HuH-7.5 (cell line): Measurements from ENCODE around the gene GFOD1.
"Not testable (repeated sequence)": the region's sequence is repeated elsewhere in the genome, so short reads cannot be mapped to it uniquely, and the experiment has no call there.

Experiments used
- DNase-seq: peaks from one replicate; pipeline ENCODE4 v3.0.0; 2011; ENCODE audit warnings: low spot score

Gene GFOD1

DNA sequence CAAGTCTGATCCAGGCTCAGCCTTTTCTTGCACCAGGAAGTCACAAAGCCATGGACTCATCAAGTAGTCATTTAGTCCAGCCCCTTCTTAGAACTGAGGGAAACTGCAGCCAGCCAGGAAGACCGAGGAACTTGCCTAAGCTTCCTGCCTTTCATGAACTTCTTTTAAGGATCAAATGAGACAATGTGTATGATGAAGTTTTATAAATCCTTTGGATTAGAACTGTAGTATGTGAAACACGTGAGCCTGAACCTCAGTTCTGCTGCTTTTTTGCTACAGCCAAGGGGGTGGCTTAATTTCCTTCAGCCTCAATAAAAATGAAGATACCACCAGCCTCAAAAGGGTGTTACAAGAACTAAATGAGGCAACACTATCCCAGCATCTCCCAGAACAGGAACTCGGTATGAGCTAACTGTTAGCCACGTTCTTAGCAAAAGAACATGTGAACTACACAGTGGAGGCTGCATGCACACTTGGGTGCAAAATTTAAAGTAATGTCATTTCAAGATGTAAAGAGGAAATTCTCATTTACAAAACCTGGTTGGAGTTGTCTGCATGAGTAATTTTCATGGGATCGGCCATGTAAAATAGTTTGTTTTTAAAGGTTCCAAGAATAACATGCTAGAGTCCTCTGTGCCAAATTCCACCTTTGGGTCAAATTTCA is 83.0 kb downstream of the GFOD1 start:
- no peak for DNase-seq

DNA sequence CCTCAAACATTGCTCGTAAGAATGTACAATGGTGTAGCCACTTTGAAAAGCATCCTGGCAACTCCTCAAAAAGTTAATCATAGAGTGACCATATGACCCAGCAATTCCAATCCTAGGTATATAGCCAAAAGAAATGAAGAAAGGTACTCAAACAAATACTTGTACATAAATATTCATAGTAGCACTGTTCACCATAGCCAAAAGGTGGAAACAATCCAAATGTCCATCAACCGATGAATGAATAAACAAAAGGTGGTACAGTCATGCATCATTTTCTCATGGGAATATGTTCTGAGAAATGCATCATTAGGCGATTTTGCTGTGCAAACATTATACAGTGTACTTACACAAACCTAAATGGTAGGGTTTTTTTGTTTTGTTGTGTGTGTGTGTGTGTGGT is 84.7 kb downstream of the GFOD1 start:
- DNase-seq = no peak

DNA sequence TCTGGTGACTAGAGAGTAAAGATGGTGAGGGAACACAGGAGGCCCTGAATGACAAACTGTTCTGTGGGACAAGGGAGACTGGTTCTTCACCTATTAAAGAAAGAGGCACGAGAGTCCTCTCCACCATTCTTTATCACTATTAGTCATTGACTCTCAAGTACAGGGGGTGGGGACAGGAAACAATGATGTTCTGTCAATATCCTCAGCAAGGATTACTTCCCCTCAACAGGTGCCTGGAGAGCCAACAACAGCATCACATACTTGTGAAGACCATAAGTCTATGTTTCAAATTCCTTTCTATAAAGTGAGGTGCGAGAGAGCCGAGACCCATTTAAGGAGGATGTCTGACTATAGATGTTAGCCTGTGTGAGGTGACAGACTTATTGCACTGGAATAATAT is 86.6 kb downstream of the GFOD1 start:
- DNase-seq = no peak

DNA sequence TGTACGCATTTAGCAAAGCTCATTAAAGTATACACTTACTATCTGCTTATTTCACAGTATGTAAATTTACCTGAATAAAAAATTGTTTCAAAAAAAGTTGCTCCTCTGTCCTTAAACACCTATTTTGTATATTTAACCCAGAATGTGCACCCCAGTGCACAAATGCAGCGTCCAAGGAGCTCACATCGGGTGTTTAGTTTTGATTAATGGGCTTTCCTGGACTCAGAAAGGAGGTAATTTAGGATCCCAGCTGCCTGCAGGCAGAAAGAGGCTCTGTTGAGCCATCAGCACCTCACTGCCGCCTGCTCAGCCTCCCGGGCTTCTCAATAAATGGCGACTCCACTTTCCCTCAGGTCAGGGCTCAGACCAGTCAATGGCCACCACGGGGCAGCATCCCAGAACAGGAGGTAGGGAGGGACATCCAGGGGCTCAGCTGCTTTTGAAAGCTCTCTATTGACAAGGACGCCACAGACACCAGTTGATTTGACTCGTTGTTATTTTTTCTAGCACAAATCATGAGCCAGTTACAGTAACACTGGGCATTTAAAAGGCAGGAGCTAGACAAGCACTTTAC is 88.9 kb downstream of the GFOD1 start:
- no peak for DNase-seq

DNA sequence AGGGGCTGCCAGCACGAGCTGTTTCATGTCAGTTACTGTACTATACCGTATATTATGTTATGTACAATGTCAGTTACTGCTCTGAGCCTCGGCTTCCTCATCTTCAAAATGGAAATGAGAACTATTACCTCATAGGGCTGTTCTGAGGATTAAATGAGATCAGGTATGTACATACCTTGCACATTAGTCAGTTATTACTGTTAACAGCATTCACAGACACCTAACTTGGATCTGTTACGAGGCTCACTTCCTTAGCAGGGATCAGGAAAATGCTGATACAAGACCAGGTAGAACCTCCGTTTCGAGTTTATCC is 89.4 kb downstream of the GFOD1 start:
- no peak for DNase-seq

DNA sequence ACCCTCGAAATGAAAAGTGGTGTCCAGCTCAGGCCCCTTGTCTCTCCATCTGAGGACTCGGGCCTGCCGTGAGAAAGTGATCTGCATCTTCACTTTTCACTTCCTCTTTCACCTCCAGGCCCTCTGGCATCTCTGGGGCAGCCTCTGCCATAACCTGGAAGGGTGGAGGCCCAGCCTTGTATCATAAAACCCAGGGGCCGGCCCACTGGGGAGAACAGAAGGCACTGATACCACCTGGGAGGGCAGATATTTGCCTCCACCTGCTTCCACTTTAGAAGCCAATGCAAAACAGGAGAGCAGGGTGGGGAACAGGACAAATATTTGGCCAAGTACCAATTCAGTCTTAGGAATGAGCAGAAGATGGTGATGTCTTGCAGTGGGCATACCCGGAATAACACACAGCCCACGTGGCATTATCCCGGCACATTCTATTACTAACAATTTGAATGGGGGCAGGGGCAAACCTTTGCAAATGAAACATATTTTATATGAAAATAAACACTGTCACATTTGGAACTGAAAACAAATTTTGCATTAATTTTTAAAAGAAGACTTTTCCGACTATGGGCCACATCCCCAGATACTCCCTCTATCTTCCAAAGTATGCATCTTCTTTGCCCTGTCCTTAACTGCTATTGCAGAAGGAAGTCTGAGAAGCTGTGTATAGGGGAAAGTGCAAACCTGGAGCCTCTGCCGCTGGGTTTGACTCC is 89.9 kb downstream of the GFOD1 start:
- no peak for DNase-seq

DNA sequence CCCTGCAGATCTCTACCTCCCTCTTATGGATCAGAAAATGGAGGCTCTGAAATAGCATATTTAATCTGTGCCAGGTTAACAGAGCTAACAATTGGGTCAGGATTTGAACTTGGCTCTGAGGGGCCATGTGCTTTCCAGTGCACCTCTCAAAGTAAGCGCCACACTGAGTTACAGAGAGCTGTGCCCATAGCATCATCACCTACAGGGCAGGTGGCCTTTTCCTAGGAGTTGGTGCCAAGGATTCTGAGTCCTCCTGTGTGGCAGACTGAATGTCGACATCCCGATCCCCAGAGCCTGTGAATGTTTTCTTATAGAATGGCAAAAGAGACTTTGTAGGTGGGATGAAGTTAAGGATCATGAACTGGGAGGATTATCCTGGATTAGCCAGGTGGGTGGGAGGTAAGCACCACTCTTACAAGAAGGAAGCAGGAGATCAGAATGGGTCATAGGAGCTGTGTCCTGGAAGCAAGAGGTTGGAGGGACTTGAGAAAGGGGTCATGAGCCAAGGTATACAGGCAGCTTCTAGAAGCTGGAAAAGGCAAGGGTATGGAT is 91.1 kb downstream of the GFOD1 start:
- no peak for DNase-seq

DNA sequence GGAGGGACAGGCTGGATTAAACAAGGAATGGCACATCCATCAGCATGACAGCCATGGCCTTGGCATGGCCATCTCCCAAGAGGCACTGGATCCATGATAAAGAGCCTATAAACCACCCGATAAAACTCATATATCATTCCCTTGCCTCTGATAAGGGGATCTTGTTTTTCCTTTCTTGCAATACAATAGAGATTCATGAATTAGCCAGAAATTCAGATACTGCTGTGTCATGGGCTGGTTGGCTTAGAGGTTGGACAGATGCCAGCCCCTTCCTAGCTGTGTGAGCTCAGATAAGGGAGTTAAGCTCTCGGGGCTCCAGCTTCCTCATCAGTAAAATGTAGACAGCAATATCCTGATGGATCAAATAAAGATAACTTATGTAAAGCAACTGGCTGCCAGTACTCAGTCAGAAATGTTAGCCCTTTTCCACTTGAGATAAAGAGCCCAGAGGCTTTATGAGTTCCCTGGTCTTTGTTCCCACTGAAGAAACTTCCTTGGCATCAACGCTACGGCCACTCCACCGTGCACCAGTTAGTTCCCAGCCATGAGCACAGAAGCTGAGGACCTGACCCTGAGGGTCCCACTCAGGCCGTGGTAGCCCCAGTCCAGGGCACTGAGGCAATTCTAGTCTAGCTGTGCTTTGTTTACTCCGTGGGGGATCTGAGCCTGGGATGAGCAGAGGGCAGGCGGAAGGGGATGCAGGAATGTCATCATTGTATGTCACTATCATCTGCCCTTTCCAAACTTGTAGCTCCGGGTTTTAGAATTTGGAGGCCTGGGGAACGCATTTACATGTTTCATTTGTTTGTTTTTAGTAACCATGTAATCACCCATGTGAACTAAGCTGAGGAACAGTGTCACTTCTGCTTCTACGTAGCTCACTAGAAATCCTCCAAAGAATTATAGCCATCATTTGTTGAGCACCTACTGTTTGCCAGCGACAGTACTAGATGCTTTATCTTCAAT is 91.8 kb downstream of the GFOD1 start:
- no peak for DNase-seq

DNA sequence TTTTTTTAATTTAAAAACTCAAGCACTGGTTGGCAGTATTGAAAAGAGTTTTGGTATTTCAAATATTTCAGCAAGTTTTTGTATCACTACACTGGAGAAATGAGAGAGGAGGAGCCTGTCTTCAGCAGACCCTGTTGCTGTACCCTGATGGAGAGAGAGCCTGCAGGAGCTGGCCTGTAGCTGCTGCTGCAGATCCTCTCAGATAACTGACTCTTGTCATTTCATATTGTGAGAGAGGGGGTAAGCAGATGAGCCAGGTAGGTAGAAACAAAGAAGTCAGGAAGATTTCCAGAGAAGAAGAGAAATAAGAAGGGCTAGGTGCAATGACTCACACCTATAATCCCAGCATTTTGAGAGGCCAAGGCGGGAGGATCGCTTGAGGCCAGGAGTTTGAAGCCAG is 94.9 kb downstream of the GFOD1 start:
- no peak for DNase-seq

DNA sequence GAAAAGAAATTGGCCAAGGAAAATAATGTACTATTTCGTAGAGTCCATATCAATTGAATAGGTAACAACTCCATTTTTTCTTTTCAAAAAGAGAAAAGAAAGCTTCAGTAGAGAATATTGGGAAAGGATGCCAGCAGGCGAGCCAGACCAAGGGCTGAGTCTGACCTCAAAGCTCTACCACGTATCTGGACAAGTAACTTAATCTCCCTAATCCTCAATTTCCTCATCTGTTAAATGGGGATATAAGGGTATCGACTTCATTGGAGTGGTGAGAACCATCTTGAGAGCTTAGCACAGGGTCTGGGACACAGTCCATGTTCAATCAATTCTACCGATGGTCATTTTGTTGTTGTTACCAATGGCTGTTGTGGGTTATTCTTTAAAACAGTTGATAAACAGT is 95.9 kb downstream of the GFOD1 start:
- no peak for DNase-seq

DNA sequence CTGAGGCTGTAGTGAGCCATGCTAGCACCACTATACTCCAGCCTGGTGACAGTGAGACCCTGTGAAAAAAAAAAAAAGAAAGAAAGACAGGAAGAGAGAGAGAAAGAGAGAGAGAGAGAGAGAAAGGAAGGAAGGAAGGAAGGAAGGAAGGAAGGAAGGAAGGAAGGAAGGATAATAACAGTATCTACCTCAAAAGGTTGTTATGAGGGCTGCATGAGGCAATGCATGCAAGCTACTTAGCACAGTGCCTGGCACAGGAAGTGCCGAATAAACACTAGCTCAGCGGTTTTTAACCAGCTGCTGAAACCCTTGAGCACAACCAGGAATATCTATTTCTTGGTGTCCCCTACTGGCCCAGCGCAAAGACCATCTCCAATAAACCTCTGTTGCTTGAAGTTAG is 96.7 kb downstream of the GFOD1 start:
- no peak for DNase-seq

DNA sequence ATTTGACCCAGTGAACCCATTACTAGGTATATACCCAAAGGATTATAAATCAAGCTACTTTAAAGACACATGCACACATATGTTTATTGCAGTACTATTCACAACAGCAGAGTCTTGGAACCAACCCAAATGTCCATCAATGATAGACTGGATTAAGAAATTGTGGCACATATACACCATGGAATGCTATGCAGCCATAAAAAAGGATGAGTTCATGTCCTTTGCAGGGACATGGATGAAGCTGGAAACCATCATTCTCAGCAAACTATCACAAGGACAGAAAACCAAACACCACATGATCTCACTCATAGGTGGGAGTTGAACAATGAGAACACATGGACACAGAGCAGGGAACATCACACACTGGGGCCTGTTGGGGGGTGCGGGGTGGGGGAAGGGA is 98.2 kb downstream of the GFOD1 start:
- DNase-seq = not testable (repeated sequence)

DNA sequence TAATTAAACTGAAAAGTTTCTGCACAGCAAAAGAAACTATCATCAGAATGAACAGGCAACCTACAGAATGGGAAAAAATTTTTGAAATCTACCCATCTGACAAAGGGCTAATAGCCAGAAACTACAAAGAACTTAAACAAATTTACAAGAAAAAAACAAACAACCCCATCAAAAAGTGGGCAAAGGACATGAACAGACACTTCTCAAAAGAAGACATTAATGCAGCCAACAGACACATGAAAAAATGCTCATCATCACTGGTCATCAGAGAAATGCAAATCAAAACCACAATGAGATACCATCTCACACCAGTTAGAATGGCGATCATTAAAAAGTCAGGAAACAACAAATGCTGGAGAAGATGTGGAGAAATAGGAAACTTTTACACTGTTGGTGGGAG is 98.6 kb downstream of the GFOD1 start:
- DNase-seq = not testable (repeated sequence)

DNA sequence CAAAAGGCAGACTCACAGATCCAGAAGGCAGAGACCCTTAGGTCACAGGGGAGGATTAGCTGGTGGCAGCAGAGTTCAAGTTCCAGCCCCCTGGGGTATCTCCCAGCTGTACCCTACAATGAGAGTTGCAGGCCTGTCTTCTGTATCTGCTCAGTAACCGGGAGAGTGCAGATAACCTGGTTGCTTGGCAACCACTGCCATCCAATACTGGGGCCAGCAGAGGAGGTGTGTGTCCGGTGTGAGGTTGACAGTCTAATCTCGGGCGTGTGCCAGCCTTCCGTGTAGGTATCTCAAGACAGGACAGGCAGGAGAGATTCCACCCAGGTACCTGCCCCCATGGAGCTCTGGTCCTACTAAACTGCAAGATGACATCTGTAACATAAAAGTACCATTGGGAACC is 102.4 kb downstream of the GFOD1 start:
- DNase-seq = no peak

DNA sequence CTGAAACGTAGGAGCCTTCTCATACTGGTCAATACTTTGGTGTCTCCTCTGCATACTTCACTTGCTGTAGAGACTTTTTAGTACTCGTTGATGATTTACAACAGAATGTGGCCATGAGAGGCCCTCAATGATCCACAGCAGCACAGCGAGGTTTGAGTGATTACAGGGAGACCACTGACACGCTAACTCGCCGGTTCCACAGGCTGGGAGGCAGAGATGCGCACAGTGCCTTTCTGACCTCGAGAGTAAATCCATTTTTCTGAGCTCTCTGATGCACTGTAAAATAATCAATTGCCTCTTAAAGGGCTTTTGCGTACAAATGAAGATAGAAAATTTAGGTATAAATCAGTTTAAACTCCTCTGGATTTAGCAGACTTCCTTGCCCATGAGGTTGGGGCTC is 102.9 kb downstream of the GFOD1 start:
- no peak for DNase-seq

DNA sequence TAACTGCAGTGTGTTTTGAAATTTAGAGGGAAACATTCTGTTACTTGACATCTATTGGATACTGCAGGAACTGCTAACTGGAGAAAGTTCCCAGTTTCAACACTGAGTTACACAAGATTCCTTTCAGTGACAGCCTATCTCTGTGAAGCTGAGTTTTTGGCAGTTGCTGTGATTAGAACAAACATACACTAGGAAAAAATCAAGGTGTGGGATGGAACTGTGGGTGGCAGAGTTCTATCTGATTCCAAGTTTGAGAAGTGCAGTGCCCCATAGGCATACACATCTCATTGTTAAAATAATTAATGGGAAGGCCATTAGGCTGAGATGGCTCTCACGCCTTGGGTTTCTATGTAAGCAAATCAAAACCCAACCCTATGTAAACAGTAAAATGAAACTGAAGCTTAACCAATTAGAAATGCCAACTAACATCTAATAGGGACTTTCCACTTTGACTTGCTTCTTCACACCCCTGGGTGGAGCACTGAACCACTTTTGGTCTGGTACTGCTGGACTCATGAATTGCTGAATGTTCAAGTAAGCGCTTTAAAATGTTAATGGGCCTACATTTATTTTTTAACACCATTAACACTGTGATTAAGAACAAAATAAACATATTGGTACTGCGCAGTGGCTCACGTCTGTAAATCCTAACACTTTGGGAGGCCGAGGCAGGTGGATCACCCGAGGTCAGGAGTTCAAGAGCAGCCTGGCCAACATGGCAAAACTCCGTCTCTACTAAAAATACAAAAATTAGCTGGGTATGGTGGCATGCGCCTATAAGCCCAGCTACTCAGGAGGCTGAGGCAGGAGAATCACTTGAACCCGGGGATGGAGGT is 103.9 kb downstream of the GFOD1 start:
- no peak for DNase-seq

DNA sequence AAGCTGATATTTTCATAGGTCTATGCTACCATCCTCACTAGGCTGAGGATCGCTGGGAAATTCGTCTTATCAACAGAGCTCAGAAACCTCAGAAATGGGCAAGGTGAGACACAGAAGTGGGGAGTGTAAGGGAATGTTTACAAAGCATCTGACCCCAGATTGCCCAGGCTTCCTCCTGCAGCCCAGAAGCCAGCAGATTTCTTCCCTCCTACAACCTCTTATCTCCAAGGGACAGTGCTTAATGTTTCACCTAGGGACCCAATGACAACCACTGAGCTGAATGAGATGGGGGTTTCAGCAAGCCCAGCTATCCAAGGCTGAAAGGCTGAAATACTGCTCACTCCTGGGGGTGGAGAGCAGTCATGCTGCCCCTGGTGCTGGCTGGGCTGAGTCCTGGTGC is 106.6 kb downstream of the GFOD1 start:
- no peak for DNase-seq

DNA sequence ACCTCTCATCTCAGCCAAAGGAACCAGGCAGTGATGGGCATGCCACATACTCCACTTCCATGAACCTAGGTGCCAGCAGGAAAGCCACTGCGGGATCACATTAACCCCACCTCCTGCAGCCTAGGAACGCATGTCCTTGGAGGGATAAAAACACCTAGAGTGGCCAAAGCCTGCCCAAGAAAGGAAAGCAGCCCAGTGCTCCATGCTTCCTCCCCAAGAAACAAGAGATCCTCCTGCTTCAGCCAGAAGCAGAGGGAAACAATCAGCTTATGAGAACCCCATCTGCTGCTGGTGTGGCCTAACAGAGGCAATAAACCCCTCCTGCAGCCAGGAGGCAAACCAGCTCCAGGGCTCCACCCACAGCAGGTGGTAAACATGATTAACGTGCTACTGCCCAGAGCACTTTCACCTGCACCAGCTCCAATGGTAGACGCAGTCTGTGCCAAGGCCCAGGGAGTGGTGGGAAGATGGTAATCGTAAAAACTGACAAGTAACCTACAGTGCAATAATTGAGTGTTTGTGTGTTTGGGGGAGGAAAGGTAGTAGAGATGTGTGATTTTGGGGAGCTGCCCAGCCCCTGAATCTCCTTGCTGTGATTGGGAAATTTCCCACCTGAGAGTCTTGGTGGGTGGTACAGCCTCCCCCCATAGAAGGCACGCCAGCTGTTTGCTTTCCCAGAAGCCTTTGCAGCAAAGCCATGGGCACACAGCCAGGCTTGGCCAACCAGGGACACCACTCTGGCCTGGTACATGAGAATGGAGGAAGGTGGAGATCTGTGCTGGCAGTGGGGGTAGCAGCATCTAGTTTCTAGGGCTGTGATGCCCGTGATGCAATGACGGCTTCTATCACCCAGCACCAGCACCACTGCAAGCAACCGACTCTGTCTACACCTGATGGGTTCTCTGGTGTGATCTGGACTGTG is 108.5 kb downstream of the GFOD1 start:
- DNase-seq = no peak

DNA sequence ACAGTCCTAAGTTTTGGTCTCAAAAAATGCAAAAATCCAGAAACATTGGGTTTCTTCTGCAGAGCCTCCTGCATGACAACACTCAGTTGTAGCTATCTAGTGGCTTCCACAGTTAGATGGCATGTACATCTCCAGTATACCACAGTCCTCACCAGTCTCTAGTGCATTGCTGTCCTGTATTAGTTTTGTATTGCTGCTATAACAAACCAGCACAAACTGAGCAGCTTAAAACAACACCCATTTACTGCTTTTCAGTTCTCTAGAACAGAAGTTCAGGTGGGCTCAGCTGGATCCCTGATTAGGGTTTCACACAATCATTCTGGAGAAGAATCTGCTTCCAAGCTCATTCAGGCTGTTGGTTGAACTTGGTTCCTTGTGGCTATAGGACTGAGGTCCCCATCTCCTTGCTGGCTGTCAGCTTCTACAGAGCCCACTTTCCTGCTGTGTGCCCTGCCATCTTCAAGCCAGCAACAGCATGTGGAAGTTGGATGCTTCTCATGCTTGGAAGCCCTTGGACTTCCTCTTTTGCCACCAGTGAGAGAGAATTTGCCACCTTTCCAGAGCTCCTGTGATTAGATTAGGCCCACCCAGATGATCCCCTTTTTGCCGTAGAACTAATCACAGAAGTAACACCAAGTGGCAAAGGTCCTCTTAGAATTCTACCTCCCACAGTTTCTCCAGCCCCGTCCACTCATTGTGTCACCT is 110.2 kb downstream of the GFOD1 start:
- no peak for DNase-seq
